ENCODE results near the gene ANKRD10. TPM values are rescaled to one million over a fixed set of nuclear protein-coding genes. Genes with fewer than 3 reads are reported as not detected.
A peak's percentile ranks its signal among the peaks of the same experiment; 100 is the strongest.

ANKRD10 gene
- polyA plus RNA-seq, 4 donors, result 40.3 to 147 (median 62.8) TPM

DNA sequence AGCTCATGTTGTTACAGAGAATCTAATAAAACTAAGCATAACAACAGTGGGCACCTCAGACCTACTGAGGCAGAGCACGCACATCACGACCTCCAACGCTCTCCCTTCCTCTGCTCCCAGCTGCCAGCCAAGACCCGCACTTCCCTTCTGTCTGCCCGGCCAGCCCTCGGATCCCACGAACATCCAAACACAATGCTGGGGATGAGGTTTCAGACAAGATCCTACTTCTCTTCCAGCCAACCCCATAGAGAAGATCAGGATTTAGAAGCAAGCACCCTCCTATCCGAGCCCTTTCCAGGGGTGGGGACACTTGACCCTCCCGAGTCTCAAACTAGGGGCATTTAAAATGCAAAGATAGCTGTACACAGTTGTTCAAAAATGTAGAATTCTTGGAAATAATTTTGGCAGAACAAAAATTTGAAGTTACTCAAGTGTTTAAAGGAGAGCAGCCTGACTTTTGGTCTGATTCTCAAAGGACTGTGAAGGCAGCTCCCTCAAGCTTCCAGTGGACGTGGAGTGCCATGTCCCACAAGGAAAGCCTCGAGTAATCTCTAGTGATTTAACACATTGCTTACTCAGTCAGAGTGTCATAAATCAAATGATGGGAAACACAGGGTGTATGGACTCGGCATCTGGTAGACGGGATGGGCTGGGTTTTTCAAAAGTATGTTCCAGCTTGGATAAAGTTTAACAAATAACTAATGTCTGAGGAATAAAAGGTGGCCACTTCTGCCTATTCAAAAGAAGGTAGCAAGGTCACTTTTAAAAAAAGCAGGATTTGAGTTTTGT, 32.8 kb downstream of the ANKRD10 start:
- Histone ChIP-seq H3K4me1 (ENCODE audit: control insufficient read depth in 3 of 3, insufficient read depth in 2 of 3, low read depth in 1 of 3, low read length in 2 of 3) (no peaks in the 10 kb centered on the region), H3K27ac (ENCODE audit: low read depth in 1 of 3, low read length in 2 of 3) (no peak overlapping the region), H3K36me3 (ENCODE audit: control insufficient read depth in 3 of 3, insufficient read depth in 2 of 3, low read depth in 1 of 3, low read length in 3 of 3) (peaks cover 0 to 8% (median 4%) of the 10 kb centered on the region in 3 donors), H3K4me3 (ENCODE audit: low read depth in 1 of 3, low read length in 3 of 3) (no peak overlapping the region), H3K9me3 (ENCODE audit: control insufficient read depth in 2 of 2, insufficient read depth in 1 of 2, low read depth in 1 of 2, low read length in 1 of 2) (no peaks in the 10 kb centered on the region), H3K27me3 (ENCODE audit: control insufficient read depth in 3 of 3, insufficient read depth in 3 of 3, low read length in 3 of 3) (no peaks in the 10 kb centered on the region)
- DNase-seq (peak in 1 of 2 donors; percentile 18), FAIRE-seq (no peak)
- WGBS, 3 donors, result 79 to 86% (median 81%) methylated on average over 13 of the region's 13 CpGs

DNA sequence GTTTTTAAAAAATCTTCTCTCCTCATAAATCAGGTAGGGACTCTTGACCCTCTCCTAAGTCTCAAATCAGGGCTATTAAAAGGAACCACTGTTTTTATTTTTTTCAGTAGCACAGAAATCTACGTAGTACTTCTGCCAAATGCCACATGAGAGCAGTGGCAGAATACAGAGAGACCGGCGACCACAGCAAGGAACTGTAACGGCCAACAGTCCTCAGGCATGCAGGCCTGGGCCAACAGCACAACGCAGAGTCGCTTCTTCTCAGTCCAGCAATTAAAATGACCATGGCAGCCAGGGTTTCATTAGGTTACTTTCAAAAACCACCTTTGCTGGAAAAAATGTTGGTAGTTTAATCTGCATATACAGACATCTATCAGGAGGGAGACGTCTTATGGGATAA, 34.2 kb downstream of the ANKRD10 start:
- no peaks in the 10 kb centered on the region for H3K9me3 ChIP-seq (ENCODE audit: control insufficient read depth in 2 of 2, insufficient read depth in 1 of 2, low read depth in 1 of 2, low read length in 1 of 2)
- no peak for FAIRE-seq
- DNase-seq, result no peak
- no peak overlapping the region for H3K27ac ChIP-seq (ENCODE audit: low read depth in 1 of 3, low read length in 2 of 3)
- H3K36me3 ChIP-seq (ENCODE audit: control insufficient read depth in 3 of 3, insufficient read depth in 2 of 3, low read depth in 1 of 3, low read length in 3 of 3), result peaks cover 0 to 8% (median 4%) of the 10 kb centered on the region in 3 donors
- H3K4me1 ChIP-seq (ENCODE audit: control insufficient read depth in 3 of 3, insufficient read depth in 2 of 3, low read depth in 1 of 3, low read length in 2 of 3), result no peaks in the 10 kb centered on the region
- no peaks in the 10 kb centered on the region for H3K27me3 ChIP-seq (ENCODE audit: control insufficient read depth in 3 of 3, insufficient read depth in 3 of 3, low read length in 3 of 3)
- WGBS, 3 donors, result 91 to 95% (median 95%) methylated on average over 7 of the region's 7 CpGs
- no peak overlapping the region for H3K4me3 ChIP-seq (ENCODE audit: low read depth in 1 of 3, low read length in 3 of 3)

DNA sequence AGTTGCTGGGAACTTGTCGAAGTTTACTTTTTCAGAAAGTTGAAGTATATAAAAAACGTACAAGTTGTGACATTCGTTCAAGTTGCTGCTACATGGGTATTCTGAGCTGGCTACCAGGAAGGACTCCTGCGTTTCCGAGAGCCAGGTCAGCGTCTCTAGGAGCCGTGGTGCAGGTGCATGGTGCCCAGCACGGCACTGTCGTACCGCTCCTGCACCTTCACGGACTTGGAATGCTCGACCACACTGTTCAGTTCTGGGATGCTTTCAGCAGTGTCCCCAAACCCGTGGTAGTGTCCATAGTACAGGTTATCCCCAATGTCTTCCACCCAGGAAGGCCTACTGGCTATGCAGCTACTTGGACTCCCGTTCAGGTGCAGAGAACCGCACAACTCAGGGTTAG, 35.4 kb downstream of the ANKRD10 start:
- 91 to 96% (median 93%) methylated on average over 15 of the region's 15 CpGs for WGBS, 3 donors
- Histone ChIP-seq H3K4me1 (ENCODE audit: control insufficient read depth in 3 of 3, insufficient read depth in 2 of 3, low read depth in 1 of 3, low read length in 2 of 3) (peaks cover 2 to 6% (median 4%) of the 10 kb centered on the region in 3 donors), H3K27ac (ENCODE audit: low read depth in 1 of 3, low read length in 2 of 3) (no peak overlapping the region), H3K9me3 (ENCODE audit: control insufficient read depth in 2 of 2, insufficient read depth in 1 of 2, low read depth in 1 of 2, low read length in 1 of 2) (no peaks in the 10 kb centered on the region), H3K27me3 (ENCODE audit: control insufficient read depth in 3 of 3, insufficient read depth in 3 of 3, low read length in 3 of 3) (no peaks in the 10 kb centered on the region), H3K4me3 (ENCODE audit: low read depth in 1 of 3, low read length in 3 of 3) (no peak overlapping the region), H3K36me3 (ENCODE audit: control insufficient read depth in 3 of 3, insufficient read depth in 2 of 3, low read depth in 1 of 3, low read length in 3 of 3) (peaks cover 0 to 8% (median 4%) of the 10 kb centered on the region in 3 donors)
- DNase-seq (no peak), FAIRE-seq (no peak)

DNA sequence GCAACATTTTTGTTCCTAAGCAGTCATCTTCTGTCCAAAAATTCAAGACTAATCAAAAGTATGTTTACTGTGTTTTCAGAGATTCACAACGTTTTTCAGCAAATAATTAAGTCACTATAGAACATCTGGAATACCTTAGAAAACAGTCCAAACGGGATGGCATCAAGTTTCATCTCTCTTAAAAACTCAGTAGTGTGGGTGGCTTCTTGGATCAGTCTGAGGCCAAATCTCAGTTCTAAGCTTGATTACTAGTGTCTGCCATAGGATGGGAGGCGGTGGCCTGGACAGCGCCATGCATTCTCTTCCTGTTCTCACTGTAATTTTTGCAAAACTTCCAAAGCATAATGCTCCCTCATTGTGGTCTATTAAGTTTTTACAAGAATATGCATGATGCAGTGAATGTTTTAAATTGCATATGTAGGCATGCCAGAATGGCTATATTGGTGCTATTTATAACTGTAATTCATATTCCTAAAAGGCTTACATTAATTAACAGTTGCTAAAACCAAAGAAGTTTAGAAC, 37.1 kb downstream of the ANKRD10 start:
- WGBS, 3 donors, result 53 to 58% (median 55%) methylated on average over 4 of the region's 4 CpGs
- no peaks in the 10 kb centered on the region for H3K27me3 ChIP-seq (ENCODE audit: control insufficient read depth in 3 of 3, insufficient read depth in 3 of 3, low read length in 3 of 3)
- H3K9me3 ChIP-seq (ENCODE audit: control insufficient read depth in 2 of 2, insufficient read depth in 1 of 2, low read depth in 1 of 2, low read length in 1 of 2), result no peaks in the 10 kb centered on the region
- peaks cover 0 to 8% (median 4%) of the 10 kb centered on the region in 3 donors for H3K36me3 ChIP-seq (ENCODE audit: control insufficient read depth in 3 of 3, insufficient read depth in 2 of 3, low read depth in 1 of 3, low read length in 3 of 3)
- H3K4me1 ChIP-seq (ENCODE audit: control insufficient read depth in 3 of 3, insufficient read depth in 2 of 3, low read depth in 1 of 3, low read length in 2 of 3), result peaks cover 2 to 6% (median 4%) of the 10 kb centered on the region in 3 donors
- FAIRE-seq, result no peak
- H3K27ac ChIP-seq (ENCODE audit: low read depth in 1 of 3, low read length in 2 of 3), result no peak overlapping the region
- DNase-seq, result no peak
- no peak overlapping the region for H3K4me3 ChIP-seq (ENCODE audit: low read depth in 1 of 3, low read length in 3 of 3)

DNA sequence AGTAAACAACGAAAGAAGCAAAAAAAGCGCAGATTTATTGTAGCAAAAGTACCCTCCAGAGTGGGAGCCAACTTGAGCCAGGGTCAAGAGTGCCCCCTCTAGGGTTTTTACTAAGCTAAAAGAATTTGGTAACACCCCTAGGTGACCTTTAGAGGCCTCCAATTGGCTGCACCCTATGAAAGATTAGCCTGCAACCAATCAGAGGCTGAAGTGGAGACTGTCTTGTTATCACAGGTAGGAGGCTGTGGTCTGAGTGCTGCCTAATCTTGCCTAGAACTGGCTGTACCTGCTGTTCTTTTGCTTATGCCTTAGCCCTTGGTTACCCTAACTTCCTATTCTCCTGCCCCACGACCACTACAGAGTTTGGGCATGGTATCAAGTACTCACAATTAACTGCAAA, 38.3 kb downstream of the ANKRD10 start:
- DNase-seq, result no peak
- H3K36me3 ChIP-seq (ENCODE audit: control insufficient read depth in 3 of 3, insufficient read depth in 2 of 3, low read depth in 1 of 3, low read length in 3 of 3), result peaks cover 0 to 5% (median 4%) of the 10 kb centered on the region in 3 donors
- no peak overlapping the region for H3K4me3 ChIP-seq (ENCODE audit: low read depth in 1 of 3, low read length in 3 of 3)
- 91 to 99% (median 95%) methylated on average over 3 of the region's 3 CpGs for WGBS, 3 donors
- peaks cover 0 to 4% of the 10 kb centered on the region in 2 donors for H3K9me3 ChIP-seq (ENCODE audit: control insufficient read depth in 2 of 2, insufficient read depth in 1 of 2, low read depth in 1 of 2, low read length in 1 of 2)
- H3K4me1 ChIP-seq (ENCODE audit: control insufficient read depth in 3 of 3, insufficient read depth in 2 of 3, low read depth in 1 of 3, low read length in 2 of 3), result peaks cover 2 to 6% (median 4%) of the 10 kb centered on the region in 3 donors
- FAIRE-seq, result no peak
- no peak overlapping the region for H3K27ac ChIP-seq (ENCODE audit: low read depth in 1 of 3, low read length in 2 of 3)
- H3K27me3 ChIP-seq (ENCODE audit: control insufficient read depth in 3 of 3, insufficient read depth in 3 of 3, low read length in 3 of 3), result no peaks in the 10 kb centered on the region

DNA sequence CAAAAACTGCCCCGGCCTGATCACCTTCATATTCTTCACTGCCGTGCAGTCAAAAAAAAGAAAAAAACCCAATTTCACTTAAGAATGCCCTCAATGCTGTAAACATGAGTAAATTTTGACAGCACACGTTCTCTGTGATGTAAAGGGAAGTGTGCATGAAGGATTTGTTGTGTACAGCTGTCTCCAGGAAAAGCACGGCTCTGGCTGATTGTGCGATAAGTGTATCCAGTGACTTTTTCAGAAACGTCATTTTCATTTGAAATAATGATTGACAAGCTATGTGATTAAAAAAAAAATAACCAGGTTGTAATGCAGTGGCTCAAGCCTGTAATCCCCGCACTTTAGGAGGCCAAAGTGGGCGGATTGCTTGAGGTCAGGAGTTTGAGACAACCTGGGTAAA, 39.6 kb downstream of the ANKRD10 start:
- DNase-seq (no peak), FAIRE-seq (no peak)
- 46 to 52% (median 47%) methylated on average over 8 of the region's 8 CpGs for WGBS, 3 donors
- Histone ChIP-seq H3K36me3 (ENCODE audit: control insufficient read depth in 3 of 3, insufficient read depth in 2 of 3, low read depth in 1 of 3, low read length in 3 of 3) (peaks cover 0 to 5% (median 0%) of the 10 kb centered on the region in 3 donors), H3K4me3 (ENCODE audit: low read depth in 1 of 3, low read length in 3 of 3) (peak overlapping the region in 1 of 3 donors; percentile 25), H3K27me3 (ENCODE audit: control insufficient read depth in 3 of 3, insufficient read depth in 3 of 3, low read length in 3 of 3) (peaks cover 0 to 1% (median 0%) of the 10 kb centered on the region in 3 donors), H3K4me1 (ENCODE audit: control insufficient read depth in 3 of 3, insufficient read depth in 2 of 3, low read depth in 1 of 3, low read length in 2 of 3) (peaks cover 2 to 6% (median 4%) of the 10 kb centered on the region in 3 donors), H3K9me3 (ENCODE audit: control insufficient read depth in 2 of 2, insufficient read depth in 1 of 2, low read depth in 1 of 2, low read length in 1 of 2) (peaks cover 0 to 4% of the 10 kb centered on the region in 2 donors), H3K27ac (ENCODE audit: low read depth in 1 of 3, low read length in 2 of 3) (no peak overlapping the region)

DNA sequence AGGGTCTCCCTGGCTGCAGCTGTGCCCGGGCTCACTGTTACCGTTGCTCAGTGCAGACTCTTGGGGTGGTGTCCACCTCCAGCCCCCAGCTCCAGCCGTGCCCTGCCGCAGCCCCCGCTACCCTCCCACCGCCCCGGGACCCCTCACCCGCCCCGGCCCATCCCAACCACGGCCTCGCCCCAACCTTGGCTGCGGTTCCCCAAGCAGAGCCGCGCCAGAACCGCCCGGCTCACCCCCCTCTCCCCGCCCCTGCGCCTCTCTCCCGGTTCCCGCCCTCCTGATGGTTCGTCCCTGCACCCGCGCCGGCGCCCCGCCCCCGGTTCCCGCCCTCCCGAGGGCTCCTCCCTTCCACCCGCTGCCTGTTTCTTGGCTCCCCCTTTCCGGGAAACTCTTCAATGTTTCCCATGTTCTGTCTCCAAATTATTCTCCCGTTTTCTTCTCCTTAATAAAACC, 40.3 kb downstream of the ANKRD10 start:
- FAIRE-seq, result no peak
- Histone ChIP-seq H3K4me3 (ENCODE audit: low read depth in 1 of 3, low read length in 3 of 3) (peak overlapping the region in 2 of 3 donors; percentile 2 to 25), H3K27ac (ENCODE audit: low read depth in 1 of 3, low read length in 2 of 3) (no peak overlapping the region), H3K4me1 (ENCODE audit: control insufficient read depth in 3 of 3, insufficient read depth in 2 of 3, low read depth in 1 of 3, low read length in 2 of 3) (peaks cover 2 to 6% (median 4%) of the 10 kb centered on the region in 3 donors), H3K36me3 (ENCODE audit: control insufficient read depth in 3 of 3, insufficient read depth in 2 of 3, low read depth in 1 of 3, low read length in 3 of 3) (peaks cover 0 to 2% (median 0%) of the 10 kb centered on the region in 3 donors), H3K27me3 (ENCODE audit: control insufficient read depth in 3 of 3, insufficient read depth in 3 of 3, low read length in 3 of 3) (peaks cover 0 to 5% (median 0%) of the 10 kb centered on the region in 3 donors), H3K9me3 (ENCODE audit: control insufficient read depth in 2 of 2, insufficient read depth in 1 of 2, low read depth in 1 of 2, low read length in 1 of 2) (peaks cover 0 to 4% of the 10 kb centered on the region in 2 donors)
- peak; percentile 72 to 73 for DNase-seq
- WGBS, 3 donors, result 1 to 2% (median 2%) methylated on average over 25 to 32 of the region's 32 CpGs

DNA sequence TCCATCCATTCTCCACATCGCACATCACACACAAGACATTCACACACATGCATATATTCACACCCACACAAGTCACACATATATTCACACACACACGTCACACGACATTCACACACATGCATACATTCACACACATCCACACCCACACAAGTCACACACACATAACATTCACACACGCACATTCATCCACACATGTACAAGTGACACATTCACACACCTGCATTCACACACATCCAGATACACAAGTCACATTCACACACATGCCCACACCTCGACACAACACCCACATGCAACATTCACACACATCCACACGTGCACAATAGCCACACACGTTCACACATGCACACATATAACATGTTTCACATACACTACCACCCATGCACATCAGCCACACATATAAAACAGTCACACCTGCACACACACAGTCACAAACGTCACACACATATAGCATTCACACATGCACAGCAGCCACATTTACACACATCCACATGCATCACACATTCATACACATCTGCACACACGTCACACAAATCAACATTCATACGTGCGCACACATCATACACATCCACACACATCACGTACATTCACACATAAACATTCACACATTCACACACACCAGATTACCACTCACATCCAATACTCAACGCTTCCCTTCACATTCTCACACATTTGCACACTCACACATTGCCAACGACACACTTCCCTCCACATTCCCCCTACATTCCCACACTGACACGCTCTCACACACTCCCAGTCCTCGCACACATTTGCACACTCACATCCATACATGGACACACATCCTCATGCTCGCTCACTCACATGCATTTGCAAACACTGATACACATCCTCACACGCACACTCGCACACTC, 41.0 kb downstream of the ANKRD10 start:
- H3K4me1 ChIP-seq (ENCODE audit: control insufficient read depth in 3 of 3, insufficient read depth in 2 of 3, low read depth in 1 of 3, low read length in 2 of 3), result peaks cover 2 to 6% (median 4%) of the 10 kb centered on the region in 3 donors
- no peaks in the 10 kb centered on the region for H3K36me3 ChIP-seq (ENCODE audit: control insufficient read depth in 3 of 3, insufficient read depth in 2 of 3, low read depth in 1 of 3, low read length in 3 of 3)
- peaks cover 0 to 4% of the 10 kb centered on the region in 2 donors for H3K9me3 ChIP-seq (ENCODE audit: control insufficient read depth in 2 of 2, insufficient read depth in 1 of 2, low read depth in 1 of 2, low read length in 1 of 2)
- DNase-seq (no peak), FAIRE-seq (no peak)
- WGBS, 3 donors, result 51 to 66% (median 60%) methylated on average over 19 of the region's 19 CpGs
- H3K27ac ChIP-seq (ENCODE audit: low read depth in 1 of 3, low read length in 2 of 3), result no peak overlapping the region
- peaks cover 0 to 5% (median 2%) of the 10 kb centered on the region in 3 donors for H3K27me3 ChIP-seq (ENCODE audit: control insufficient read depth in 3 of 3, insufficient read depth in 3 of 3, low read length in 3 of 3)
- peak overlapping the region in 1 of 3 donors; percentile 2 for H3K4me3 ChIP-seq (ENCODE audit: low read depth in 1 of 3, low read length in 3 of 3)
